ENCODE data around the gene CENPX. TPM values are rescaled to one million over a fixed set of nuclear protein-coding genes. Genes with fewer than 3 reads are reported as not detected.
A peak's percentile ranks its signal among the peaks of the same experiment; 100 is the strongest.

The CENPX gene
- total RNA-seq, 2 donors from 2014 or later: 66.1 to 102 TPM

DNA sequence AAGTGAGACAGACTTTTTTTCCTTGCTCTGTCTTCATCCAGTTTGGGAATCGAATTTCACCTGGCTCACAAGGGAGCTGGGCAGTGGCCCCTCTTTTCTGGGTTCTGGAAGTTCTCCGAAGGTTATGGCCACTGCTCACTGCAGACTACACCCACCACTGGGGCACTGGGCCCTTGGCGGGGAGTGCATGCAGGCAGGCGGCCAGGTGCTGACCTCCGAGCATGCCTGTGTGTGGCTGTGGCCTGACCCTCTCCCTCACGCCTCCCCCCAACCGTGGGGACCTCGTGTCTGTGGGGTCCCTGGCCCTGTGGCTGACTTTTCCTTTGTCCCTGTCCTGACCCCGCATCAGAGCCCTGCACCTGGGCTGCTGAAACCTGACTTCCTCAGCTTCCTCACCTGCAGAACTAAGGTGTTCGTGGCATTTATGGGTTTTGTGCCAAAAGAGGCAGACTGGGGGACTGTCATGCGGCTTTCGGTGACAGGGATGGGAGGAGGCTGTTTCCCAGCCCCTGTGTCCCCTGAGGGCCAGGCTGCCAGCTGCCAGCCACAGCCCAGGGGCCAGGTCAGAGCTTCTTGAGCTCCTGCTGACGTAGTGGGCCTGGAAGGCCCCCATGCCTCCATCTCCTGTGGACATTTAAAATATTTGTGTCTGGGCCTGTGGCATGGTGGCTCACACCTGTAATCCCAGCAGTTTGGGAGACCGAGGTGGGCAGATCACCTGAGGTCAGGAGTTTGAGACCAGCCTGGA is 23.8 kb downstream of the CENPX start:
- Mint-ChIP-seq H3K4me3 (no peak overlapping the region), H3K27ac (peak overlapping the region; percentile 75), H3K36me3 (ENCODE audit: low read depth) (no peaks in the 10 kb centered on the region), H3K9me3 (no peaks in the 10 kb centered on the region), H3K27me3 (no peaks in the 10 kb centered on the region), H3K4me1 (no peaks in the 10 kb centered on the region)
- no peak for ATAC-seq (replicated peaks)

DNA sequence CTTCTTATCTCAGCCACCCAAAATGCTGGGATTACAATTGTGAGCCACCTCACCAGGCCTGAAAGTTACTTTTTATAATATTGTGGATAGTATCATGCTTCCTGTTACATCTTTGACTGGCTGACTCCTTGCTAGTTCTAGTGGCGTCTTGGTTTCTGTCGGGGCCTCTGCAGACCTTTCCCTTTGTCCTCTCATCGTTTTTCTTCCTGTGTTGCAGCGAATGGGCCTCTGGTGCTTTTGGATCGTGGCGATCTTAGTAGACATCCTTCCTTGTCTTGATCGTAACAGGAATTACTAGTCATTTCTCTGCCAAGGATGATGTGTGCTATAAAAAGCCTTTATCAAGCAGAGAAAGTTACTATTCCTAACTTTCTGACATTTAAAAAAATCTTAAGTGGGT is 24.5 kb downstream of the CENPX start:
- Mint-ChIP-seq H3K4me3 (no peak overlapping the region), H3K27me3 (no peaks in the 10 kb centered on the region), H3K4me1 (no peaks in the 10 kb centered on the region), H3K9me3 (no peaks in the 10 kb centered on the region), H3K27ac (peak overlapping the region; percentile 75), H3K36me3 (ENCODE audit: low read depth) (no peaks in the 10 kb centered on the region)
- no peak for ATAC-seq (replicated peaks)

DNA sequence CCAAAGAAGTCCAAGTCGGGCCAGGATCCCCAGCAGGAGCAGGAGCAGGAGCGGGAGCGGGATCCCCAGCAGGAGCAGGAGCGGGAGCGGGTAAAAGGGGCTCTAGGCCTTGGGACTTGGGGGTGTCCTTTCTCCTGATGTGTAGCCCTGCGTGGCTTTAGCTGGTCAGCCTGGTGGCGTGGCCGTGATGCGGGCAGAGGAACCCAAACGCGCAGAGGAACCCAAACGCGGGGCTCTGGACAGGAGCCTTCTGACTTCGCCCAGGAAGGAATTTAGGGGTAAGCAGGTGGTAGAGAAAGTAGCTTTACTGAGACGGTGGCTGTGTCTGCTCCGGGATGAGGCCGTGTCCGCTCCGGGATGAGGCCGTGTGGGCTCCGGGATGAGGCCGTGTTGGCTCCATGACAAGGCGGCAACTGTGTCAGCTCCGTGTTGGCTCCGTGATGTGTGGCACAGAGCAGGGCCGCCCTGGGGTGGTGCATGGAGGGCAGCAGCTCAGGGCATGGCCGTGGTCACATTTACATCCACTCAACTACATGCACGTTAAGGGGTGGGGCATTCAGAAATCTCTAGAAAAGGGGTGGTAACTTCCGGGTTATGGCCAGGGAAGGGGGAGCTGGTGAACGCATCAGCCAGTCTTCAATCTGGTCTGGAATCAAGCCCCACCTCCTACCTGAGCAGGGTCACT is 25.8 kb downstream of the CENPX start:
- Mint-ChIP-seq H3K9me3 (no peaks in the 10 kb centered on the region), H3K4me1 (no peaks in the 10 kb centered on the region), H3K4me3 (no peak overlapping the region), H3K36me3 (ENCODE audit: low read depth) (no peaks in the 10 kb centered on the region), H3K27ac (no peak overlapping the region), H3K27me3 (no peaks in the 10 kb centered on the region)
- no peak for ATAC-seq (replicated peaks)

DNA sequence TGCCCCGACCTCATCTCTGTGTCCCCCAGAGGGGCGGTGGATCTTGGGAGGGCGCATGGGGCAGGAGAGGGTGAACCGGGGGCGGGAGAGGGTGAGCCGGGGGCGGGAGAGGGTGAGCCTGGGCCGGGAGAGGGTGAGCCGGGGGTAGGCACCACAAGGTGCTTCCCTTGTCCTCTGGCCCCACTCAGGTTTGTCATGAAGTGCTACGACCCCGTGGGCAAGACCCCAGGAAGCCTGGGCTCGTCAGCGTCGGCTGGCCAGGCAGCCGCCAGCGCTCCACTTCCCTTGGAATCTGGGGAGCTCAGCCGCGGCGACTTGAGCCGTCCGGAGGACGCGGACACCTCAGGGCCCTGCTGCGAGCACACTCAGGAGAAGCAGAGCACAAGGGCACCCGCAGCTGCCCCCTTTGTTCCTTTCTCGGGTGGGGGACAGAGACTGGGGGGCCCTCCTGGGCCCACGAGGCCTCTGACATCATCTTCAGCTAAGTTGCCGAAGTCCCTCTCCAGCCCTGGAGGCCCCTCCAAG is 26.4 kb downstream of the CENPX start:
- no peaks in the 10 kb centered on the region for H3K9me3 Mint-ChIP-seq
- no peaks in the 10 kb centered on the region for H3K27me3 Mint-ChIP-seq
- H3K4me1 Mint-ChIP-seq: no peaks in the 10 kb centered on the region
- no peak overlapping the region for H3K4me3 Mint-ChIP-seq
- ATAC-seq (replicated peaks): no peak
- H3K36me3 Mint-ChIP-seq (ENCODE audit: low read depth): no peaks in the 10 kb centered on the region
- no peak overlapping the region for H3K27ac Mint-ChIP-seq

DNA sequence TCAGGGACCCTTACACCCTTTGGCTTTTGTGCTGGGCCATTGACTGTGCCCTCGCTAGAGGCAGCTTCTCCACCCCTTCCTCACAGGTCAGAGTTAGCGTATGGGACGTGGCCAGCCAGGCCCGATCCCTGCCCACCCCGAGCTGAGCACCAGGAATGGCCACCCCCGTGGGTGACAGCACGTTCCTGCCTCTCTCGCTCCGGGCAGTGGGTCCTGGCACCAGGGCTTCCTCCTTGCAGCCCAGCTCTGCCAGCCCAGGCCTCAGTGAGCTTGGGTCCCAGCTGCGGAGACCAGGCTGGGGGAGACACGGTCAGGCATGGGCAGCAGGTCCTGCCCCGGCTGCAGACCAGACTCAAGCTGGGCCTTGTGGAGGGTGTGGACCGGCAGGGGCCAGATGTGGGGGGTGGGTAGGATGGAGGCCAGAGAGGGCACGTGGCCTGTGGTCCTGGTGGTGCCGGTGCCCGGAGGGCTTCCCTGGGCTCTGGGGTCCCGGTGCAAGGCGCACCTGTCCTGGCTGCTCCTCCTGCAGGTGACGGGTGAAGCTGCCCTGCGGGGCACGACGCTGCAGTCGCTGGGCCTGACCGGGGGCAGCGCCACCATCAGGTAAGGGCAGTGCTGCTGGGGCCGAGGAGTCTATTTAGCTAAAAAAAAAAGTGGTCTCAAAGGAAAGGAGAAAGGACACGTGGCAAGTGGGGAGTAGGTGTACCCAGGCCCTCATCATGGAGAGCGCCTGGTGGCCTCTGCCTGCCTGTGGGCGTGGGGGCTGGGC is 27.0 kb downstream of the CENPX start:
- Mint-ChIP-seq H3K27ac (no peak overlapping the region), H3K27me3 (no peaks in the 10 kb centered on the region), H3K9me3 (no peaks in the 10 kb centered on the region), H3K4me3 (no peak overlapping the region), H3K4me1 (peaks cover under 1% of the 10 kb centered on the region), H3K36me3 (ENCODE audit: low read depth) (no peaks in the 10 kb centered on the region)
- ATAC-seq (replicated peaks): no peak

DNA sequence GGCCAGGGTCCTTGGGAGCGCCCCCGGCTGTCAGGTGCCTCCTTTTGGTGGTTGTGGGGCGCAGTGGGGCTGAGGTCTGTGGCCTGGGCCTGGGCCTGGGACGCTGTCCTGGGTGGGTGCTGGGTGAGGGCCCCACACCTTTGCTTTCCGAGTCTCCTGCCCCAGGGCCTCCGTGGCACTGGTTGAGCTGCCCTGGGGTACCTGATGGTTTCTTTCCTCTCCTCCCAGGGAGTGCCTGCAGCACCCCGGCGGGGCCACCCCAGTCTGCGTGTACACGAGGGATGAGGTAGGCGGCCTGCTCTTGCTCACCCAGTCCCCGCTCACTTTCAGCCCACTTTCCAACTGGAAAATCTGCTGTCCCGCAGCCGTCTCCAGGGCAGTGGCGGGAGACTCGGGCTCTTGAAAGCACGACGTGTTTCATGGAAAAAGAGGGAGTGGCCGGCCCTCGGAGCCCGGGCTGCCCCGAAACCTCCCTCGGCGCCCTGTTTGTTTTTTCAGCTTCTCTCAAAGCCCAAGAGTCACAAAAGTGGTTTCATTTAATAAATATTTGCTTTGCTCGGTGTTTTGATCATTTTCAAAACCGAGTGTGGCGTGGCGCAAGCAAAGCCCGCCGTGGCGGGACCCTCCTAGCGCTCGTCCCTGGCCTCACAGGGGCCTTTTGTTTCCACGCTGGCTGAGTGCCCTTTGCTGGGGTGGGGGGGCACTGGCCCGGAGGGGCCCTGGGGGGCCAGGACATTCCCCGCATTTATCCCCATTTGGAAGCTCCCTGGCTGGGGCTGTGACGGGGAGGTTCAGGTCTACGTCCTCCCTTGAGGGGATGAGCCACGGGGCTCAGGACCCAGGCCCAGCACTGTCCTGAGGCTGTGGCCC is 27.9 kb downstream of the CENPX start:
- Mint-ChIP-seq H3K27ac (no peak overlapping the region), H3K27me3 (no peaks in the 10 kb centered on the region), H3K4me1 (peaks cover 4% of the 10 kb centered on the region), H3K4me3 (no peak overlapping the region), H3K9me3 (no peaks in the 10 kb centered on the region), H3K36me3 (ENCODE audit: low read depth) (no peaks in the 10 kb centered on the region)
- no peak for ATAC-seq (replicated peaks)

DNA sequence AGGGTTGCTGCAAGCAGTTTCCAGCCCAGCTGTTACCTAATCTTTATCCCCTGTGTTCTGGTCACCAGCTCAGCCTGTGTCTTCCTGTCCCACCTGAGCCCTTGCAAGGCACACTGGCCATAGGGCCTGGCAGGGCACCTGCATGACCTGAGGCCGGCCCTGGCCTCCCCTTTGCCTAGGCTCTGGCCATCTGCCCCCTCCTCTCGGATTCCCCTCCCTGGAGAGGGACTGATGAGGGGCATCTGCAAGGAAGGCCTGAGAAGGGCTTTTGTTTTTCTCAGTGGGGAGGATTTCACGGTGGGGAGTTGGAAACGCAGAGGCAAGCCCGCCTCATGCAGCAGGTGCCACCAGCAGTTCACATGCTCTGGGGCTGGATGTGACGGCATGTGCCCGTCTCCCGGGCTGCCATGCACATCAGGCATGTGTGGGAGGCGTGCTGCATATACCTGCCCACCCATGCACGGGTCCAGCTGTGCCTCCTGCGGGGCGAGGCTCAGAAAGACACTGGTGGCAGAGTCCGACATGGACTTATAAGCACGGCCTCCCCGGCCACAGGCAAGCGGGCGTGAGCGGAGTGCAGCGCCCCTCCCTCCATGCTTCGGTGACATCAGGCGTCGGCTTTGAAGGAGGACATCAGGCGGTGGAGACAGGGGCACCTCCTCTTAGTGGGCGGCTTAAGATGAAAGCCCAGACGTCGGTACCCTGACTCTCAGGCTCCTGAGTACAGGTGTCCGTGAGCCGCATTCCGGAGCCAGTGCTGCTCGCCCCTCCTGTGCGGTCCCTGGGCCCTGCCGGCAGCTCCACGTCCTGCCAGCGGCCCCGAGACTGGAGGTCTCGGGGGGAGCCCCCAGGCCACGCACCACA is 28.7 kb downstream of the CENPX start:
- Mint-ChIP-seq H3K27me3 (no peaks in the 10 kb centered on the region), H3K4me3 (no peak overlapping the region), H3K9me3 (no peaks in the 10 kb centered on the region), H3K27ac (no peak overlapping the region), H3K36me3 (ENCODE audit: low read depth) (no peaks in the 10 kb centered on the region), H3K4me1 (peaks cover 4% of the 10 kb centered on the region)
- ATAC-seq (replicated peaks): no peak

DNA sequence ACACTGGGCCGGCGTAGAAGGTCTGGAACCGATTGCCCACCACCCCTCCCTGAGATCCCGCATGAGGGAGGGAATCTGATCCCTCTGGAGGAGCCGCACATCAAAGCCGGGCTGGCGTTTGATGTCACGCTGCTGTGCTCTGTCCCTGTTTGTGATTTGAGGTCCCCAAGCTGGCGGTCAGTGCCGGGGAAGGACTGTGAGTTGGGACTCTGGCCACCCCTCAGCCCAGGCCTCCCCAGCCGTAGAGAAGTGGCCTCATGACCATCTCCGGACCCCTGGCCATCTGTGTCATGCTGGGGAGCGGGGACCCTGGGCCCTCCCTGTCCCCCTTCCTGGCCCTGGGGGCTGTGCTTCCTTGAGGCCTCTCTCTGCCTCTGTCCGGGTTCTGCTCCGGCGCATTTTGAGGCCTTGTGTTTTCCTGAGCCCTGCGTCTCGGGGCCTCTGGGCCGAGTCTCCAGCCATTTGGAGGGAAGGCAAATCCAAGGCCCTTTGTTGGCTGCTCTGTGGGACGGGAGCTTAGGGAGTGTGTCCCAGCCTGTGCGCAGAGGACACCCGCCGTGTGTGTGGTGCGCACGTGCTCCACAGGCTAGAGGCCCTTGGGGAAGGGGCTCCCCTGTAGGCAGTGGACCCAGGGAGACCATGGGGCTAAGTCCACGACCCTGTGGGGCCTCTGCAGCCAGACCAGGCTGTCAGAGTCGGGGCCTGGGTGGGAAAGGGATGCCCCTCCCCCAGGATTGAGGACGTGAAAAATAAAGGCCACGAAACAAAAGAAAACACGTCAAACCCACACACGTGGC is 30.2 kb downstream of the CENPX start:
- no peak overlapping the region for H3K4me3 Mint-ChIP-seq
- no peak overlapping the region for H3K27ac Mint-ChIP-seq
- peaks cover 4% of the 10 kb centered on the region for H3K4me1 Mint-ChIP-seq
- H3K36me3 Mint-ChIP-seq (ENCODE audit: low read depth): no peaks in the 10 kb centered on the region
- no peaks in the 10 kb centered on the region for H3K27me3 Mint-ChIP-seq
- H3K9me3 Mint-ChIP-seq: no peaks in the 10 kb centered on the region
- no peak for ATAC-seq (replicated peaks)

DNA sequence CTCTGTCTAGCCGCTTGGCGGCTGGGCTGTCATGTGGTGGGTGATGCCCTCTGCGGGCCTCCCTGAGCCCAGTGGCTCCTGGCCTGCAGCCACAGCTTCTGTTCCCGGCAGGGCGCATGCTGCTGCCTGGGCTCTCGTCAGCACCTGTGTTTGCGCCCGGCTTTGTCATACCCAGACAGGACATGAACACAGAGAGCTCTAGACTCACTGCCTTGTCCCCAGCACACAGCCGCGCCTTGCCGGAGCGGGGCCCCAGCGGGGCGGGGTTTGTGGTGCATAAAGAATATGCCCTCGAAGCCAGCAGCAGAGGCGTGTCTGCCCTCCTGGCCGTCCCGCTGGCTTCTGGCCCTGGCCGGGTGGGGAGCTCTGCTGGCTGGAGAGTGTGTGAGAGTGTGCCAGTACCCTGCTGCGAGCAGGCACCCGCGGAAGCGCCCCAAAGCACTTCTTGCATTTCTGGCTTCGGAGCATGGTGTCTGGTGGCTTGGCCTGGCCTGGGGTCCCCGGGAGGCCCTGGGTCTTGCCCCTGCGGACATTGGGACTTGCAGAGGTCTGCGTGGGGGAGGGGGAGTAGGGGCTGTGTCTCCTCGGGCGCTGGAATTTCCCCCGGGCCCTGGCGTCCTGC is 30.9 kb downstream of the CENPX start:
- Mint-ChIP-seq H3K36me3 (ENCODE audit: low read depth) (peaks cover under 1% of the 10 kb centered on the region), H3K4me1 (peaks cover 4% of the 10 kb centered on the region), H3K9me3 (no peaks in the 10 kb centered on the region), H3K27me3 (no peaks in the 10 kb centered on the region), H3K27ac (no peak overlapping the region), H3K4me3 (no peak overlapping the region)
- no peak for ATAC-seq (replicated peaks)

DNA sequence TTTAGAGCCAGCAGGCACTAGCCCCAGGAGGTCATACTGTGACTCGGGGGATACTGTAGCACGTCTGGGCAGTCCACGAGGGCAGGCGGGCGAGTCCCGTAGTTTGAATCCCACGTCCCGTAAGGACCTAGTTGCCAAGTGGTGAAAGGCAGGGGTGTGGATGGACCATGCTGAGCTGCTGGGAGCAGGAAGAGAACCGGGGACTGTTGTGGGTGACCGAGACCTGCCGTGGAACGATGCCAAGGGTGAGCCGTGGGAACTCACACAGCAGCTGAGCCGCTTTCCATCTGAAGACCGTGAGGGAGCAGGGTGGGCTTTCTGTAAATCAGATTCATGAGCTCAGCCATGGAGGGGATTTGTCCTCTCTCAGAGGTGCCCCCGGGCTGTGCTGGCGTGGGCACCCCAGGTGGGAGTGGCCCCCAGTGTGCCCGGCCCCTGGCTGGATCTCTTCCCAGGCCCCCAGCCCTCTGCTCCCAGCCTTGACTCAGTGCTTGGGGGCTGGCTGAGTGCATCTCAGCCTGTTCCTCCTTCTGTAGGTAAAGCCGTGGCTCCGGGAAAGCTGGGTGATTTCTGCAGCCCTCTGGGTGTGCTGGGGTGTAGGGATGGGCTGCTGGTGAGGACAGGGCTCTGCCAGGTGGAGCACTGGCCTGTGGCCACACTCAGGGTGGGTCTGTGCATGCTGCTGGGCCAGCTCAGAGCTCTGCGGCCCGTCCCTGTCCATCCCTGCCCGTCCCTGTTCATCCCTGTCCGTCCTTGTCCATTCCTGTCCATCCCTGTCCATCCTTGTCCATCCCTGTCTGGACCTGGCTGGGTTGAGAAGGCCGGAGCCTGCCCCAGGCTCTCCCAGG is 31.6 kb downstream of the CENPX start:
- no peaks in the 10 kb centered on the region for H3K9me3 Mint-ChIP-seq
- ATAC-seq (replicated peaks): no peak
- H3K27me3 Mint-ChIP-seq: no peaks in the 10 kb centered on the region
- peaks cover 4% of the 10 kb centered on the region for H3K4me1 Mint-ChIP-seq
- H3K27ac Mint-ChIP-seq: peak overlapping the region; percentile 58
- no peak overlapping the region for H3K4me3 Mint-ChIP-seq
- H3K36me3 Mint-ChIP-seq (ENCODE audit: low read depth): peaks cover 8% of the 10 kb centered on the region

DNA sequence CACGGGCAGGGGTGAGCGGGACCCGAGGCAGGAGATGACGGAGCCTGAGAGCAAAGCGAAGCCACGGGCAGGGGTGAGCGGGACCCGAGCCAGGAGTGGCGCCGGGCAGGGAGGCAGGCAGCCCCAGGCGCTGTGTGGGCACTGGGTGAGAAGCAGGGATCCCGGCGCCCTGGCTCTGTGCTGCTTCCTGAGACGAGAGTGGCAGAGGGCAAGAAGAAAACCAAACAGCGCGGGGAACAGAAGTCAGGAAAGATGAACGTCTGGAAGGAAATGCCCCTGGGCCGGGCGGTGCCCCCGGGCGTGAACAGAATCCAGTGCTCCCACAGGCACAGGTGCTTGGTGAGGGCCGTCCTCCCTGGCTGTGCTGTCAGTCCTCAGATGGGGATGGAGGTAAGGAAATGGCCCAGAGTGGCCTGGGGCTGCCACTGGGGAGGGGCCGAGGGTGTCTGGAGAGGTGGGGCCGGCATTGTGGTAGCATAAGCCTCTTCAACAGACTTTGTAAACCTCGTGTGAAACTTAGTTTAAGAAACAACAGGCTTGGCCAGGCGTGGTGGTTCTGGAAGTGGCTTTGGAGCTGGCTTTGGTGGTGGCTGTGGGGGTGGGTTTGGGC is 35.4 kb downstream of the CENPX start:
- Mint-ChIP-seq H3K36me3 (ENCODE audit: low read depth) (peaks cover 35% of the 10 kb centered on the region), H3K27ac (no peak overlapping the region), H3K27me3 (no peaks in the 10 kb centered on the region), H3K4me3 (no peak overlapping the region), H3K4me1 (peaks cover 10% of the 10 kb centered on the region), H3K9me3 (no peaks in the 10 kb centered on the region)
- ATAC-seq (replicated peaks): no peak

Measured in activated T-helper 17 cell treated with anti-CD3 and anti-CD28 coated beads, Interleukin-2, amount 50 U/mL, for 72 hours (primary cell).